ENCODE results near the gene CACNB3.

CACNB3 gene

GRCh38 chr12:48817873-48818830 lies at the start of gene CACNB3:
Gene CACNB3 (plus strand): TSS chr12:48818496. CDS start chr12:48818930, 434 bp downstream.
- Histone ChIP-seq H3K4me3 (ENCODE audit: low read depth, low read length) (peak within 1 kb of the TSS; percentile 61), H3K9ac (no peak within 1 kb of the TSS), H3K36me3 (ENCODE audit: control insufficient read depth, insufficient read depth, low read length) (no peaks in the 10 kb centered on the region), H3K27ac (no peak within 1 kb of the TSS), H3K79me2 (no peaks in the 10 kb centered on the region), H3K4me1 (peaks cover 19% of the 10 kb centered on the region), H3K4me2 (ENCODE audit: low read length) (peak within 1 kb of the TSS; percentile 95), H3K27me3 (ENCODE audit: control insufficient read depth, insufficient read depth, low read length) (no peaks in the 10 kb centered on the region), H2AFZ (peak within 1 kb of the TSS; percentile 93), H3K9me3 (ENCODE audit: control insufficient read depth, low read length) (no peaks in the 10 kb centered on the region)
- no peak for TF ChIP-seq CTCF (IDR thresholded peaks at IDR 0.05)

- H2AFZ ChIP-seq: no peak overlapping the region
- H3K9ac ChIP-seq: no peak overlapping the region
- no peaks in the 10 kb centered on the region for H3K4me1 ChIP-seq
- no peaks in the 10 kb centered on the region for H3K36me3 ChIP-seq (ENCODE audit: control insufficient read depth, insufficient read depth, low read length)
- no peaks in the 10 kb centered on the region for H3K9me3 ChIP-seq (ENCODE audit: control insufficient read depth, low read length)
- no peak for TF ChIP-seq CTCF (IDR thresholded peaks at IDR 0.05)
- no peak overlapping the region for H3K27ac ChIP-seq
- no peaks in the 10 kb centered on the region for H3K79me2 ChIP-seq
- no peak overlapping the region for H3K4me3 ChIP-seq (ENCODE audit: low read depth, low read length)
- H3K27me3 ChIP-seq (ENCODE audit: control insufficient read depth, insufficient read depth, low read length): no peaks in the 10 kb centered on the region
- H3K4me2 ChIP-seq (ENCODE audit: low read length): no peak overlapping the region
Measured at GRCh38 chr12:48768736-48769135, 49.6 kb upstream of the CACNB3 start.

- Histone ChIP-seq H3K4me3 (ENCODE audit: low read depth, low read length) (no peak overlapping the region), H3K27me3 (ENCODE audit: control insufficient read depth, insufficient read depth, low read length) (no peaks in the 10 kb centered on the region)
Measured at GRCh38 chr12:48770756-48771155, 47.5 kb upstream of the CACNB3 start.

DNA sequence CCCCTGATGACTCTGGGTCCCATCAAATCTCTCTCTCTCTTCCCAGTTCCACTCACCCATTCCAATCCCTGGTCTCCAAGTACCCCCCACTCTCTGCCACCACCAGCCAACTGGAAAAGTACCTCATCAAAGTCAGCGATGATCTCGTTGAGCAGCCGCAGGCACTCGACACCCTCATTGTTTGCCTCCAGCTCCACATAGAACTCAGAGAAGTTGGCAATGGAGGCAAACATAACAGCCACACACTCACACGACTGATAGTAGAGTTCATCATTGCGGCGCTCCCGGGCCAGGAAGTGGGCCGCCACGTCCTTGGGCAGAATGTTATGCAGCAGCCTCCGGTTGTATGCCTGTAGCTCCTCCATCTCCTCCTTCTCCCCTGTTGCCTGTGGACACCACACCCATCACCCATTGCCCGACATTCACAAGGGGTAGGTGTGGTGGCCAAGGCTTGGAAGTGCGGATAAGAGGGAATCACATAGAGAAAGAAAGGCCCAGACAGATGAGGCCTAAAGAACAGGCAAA lies 46.6 kb upstream of the CACNB3 start:
- Histone ChIP-seq H3K4me2 (ENCODE audit: low read length) (no peak overlapping the region), H2AFZ (no peak overlapping the region), H3K27me3 (ENCODE audit: control insufficient read depth, insufficient read depth, low read length) (no peaks in the 10 kb centered on the region), H3K27ac (no peak overlapping the region), H3K4me1 (no peaks in the 10 kb centered on the region), H3K36me3 (ENCODE audit: control insufficient read depth, insufficient read depth, low read length) (no peaks in the 10 kb centered on the region), H3K9ac (no peak overlapping the region), H3K9me3 (ENCODE audit: control insufficient read depth, low read length) (no peaks in the 10 kb centered on the region), H3K4me3 (ENCODE audit: low read depth, low read length) (no peak overlapping the region), H3K79me2 (no peaks in the 10 kb centered on the region)
- TF ChIP-seq CTCF (IDR thresholded peaks at IDR 0.05): no peak

More at GRCh38 chr12:48770756-48771155, 47.5 kb upstream of the CACNB3 start:
- no peaks in the 10 kb centered on the region for H3K9me3 ChIP-seq (ENCODE audit: control insufficient read depth, low read length)
- H3K79me2 ChIP-seq: no peaks in the 10 kb centered on the region
- no peak overlapping the region for H3K27ac ChIP-seq
- no peak for TF ChIP-seq CTCF (IDR thresholded peaks at IDR 0.05)
- no peak overlapping the region for H3K4me2 ChIP-seq (ENCODE audit: low read length)
- no peak overlapping the region for H2AFZ ChIP-seq
- no peaks in the 10 kb centered on the region for H3K4me1 ChIP-seq
- no peaks in the 10 kb centered on the region for H3K36me3 ChIP-seq (ENCODE audit: control insufficient read depth, insufficient read depth, low read length)
- H3K9ac ChIP-seq: no peak overlapping the region

Data from parathyroid adenoma (tissue), 2 donors.